H1 (cell line): Measurements from ENCODE around the gene OR4E1. TPM values are rescaled to one million over a fixed set of nuclear protein-coding genes. Genes with fewer than 3 reads are reported as not detected.

Experiments used
- EGR1 ChIP-seq: IDR thresholded peaks from 2 replicates; pipeline ENCODE4 v1.6.1; 2011; ENCODE audit warnings: low read depth, low read length, borderline replicate concordance
- GABPA ChIP-seq: IDR thresholded peaks from 2 replicates; pipeline ENCODE4 v1.6.1; 2011; ENCODE audit warnings: mild to moderate bottlenecking, low read length, moderate library complexity, borderline replicate concordance; ENCODE audit not compliant: insufficient read depth
- MAX ChIP-seq: IDR thresholded peaks from 2 replicates; pipeline ENCODE4 v1.6.1; 2012; ENCODE audit warnings: inconsistent platforms
- RXRA ChIP-seq: IDR thresholded peaks from 2 replicates; pipeline ENCODE4 v1.6.1; 2011; ENCODE audit warnings: low read depth, mild to moderate bottlenecking, low read length, moderate library complexity; ENCODE audit not compliant: insufficient read depth
- SUZ12 ChIP-seq: fragments of 200-600 bp; sonication (generic); IDR thresholded peaks from 2 replicates; pipeline ENCODE4 v1.6.1; 2012; ENCODE audit warnings: mild to moderate bottlenecking, inconsistent platforms, low read length, moderate library complexity, mixed read lengths
- YY1 ChIP-seq: IDR thresholded peaks from 2 replicates; pipeline ENCODE4 v1.6.1; 2011; ENCODE audit warnings: low read depth, mild to moderate bottlenecking, low read length
- polyA plus RNA-seq, 7 experiments: library from polyadenylated mRNA; depleted of rRNA in 3 of 7; stranded (reverse) in 5 of 7; unstranded in 2 of 7; fragments of >200 nt in 5 of 7; fragments of 200-250 nt in 2 of 7; gene quantifications; 1 replicate in 5 of 7; 2 replicates in 1 of 7; 4 replicates in 1 of 7; pipeline versions ENCODE4 v1.2.1 to v1.2.3, GENCODE V29; 2011 to 2013; ENCODE audit warnings: missing spikeins in 2 of 7, mixed read lengths in 2 of 7
- total RNA-seq: library from RNA; stranded (reverse); fragmentation: NEBNext Ultra II Directional; extraction: Animal tissue kit (Norgen Biotek cat#: 25700); gene quantifications from 2 replicates; pipeline ENCODE4 v1.2.1, GENCODE V29; 2021

The OR4E1 gene
- total and polyA plus RNA-seq, 2 of the 8 experiments (the other 6 are each of a cell fraction or from before 2014, with no cell fraction given) = not detected

GRCh38 chr14:21702316-21702715, 28.7 kb upstream of the OR4E1 start (continued):
- TF ChIP-seq GABPA (no peak), SUZ12 (no peak), RXRA (no peak), YY1 (no peak), EGR1 (no peak), MAX (no peak)
